AG10803 (cell line): ENCODE measurements around the gene EXOC3L1.

ENCODE experiments used
- DNase-seq: peaks from one replicate; pipeline ENCODE4 v3.0.0; 2010; ENCODE audit warnings: low read depth
- H3K4me3 ChIP-seq: 2 replicates; pipeline ENCODE4 v1.5.1; 2011; ENCODE audit warnings: mild to moderate bottlenecking, low read length, control low read depth
- TF ChIP-seq, protein P1 (sequence below): conservative IDR thresholded peaks from 2 replicates; pipeline ENCODE4 v1.5.1; 2011; ENCODE audit warnings: mild to moderate bottlenecking, low read length, control low read depth, inconsistent platforms

Gene EXOC3L1

DNA sequence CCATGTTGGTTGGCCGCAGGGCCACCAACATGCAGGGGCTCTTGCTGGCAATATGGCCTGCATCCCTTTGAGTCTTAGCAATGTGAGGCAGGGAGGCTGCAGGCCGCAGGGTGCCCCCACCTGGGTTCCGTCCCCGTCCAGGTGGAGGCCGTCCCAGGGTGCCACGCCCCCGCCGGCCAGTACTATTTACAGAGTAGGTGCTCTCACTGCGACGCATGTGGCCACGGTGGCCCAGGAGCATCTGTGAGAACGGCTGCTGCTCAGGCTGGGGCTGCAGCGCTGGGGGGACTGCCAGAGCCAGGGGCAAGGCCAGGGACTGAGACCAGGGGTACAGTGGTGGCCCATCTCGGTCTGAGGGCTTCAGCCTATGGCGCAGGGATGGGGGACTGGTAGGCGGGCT lies 9.8 kb downstream of the EXOC3L1 start:
- TF ChIP-seq, protein P1, sequence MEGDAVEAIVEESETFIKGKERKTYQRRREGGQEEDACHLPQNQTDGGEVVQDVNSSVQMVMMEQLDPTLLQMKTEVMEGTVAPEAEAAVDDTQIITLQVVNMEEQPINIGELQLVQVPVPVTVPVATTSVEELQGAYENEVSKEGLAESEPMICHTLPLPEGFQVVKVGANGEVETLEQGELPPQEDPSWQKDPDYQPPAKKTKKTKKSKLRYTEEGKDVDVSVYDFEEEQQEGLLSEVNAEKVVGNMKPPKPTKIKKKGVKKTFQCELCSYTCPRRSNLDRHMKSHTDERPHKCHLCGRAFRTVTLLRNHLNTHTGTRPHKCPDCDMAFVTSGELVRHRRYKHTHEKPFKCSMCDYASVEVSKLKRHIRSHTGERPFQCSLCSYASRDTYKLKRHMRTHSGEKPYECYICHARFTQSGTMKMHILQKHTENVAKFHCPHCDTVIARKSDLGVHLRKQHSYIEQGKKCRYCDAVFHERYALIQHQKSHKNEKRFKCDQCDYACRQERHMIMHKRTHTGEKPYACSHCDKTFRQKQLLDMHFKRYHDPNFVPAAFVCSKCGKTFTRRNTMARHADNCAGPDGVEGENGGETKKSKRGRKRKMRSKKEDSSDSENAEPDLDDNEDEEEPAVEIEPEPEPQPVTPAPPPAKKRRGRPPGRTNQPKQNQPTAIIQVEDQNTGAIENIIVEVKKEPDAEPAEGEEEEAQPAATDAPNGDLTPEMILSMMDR, result no peak
- DNase-seq, result no peak
- no peak overlapping the region for H3K4me3 ChIP-seq

DNA sequence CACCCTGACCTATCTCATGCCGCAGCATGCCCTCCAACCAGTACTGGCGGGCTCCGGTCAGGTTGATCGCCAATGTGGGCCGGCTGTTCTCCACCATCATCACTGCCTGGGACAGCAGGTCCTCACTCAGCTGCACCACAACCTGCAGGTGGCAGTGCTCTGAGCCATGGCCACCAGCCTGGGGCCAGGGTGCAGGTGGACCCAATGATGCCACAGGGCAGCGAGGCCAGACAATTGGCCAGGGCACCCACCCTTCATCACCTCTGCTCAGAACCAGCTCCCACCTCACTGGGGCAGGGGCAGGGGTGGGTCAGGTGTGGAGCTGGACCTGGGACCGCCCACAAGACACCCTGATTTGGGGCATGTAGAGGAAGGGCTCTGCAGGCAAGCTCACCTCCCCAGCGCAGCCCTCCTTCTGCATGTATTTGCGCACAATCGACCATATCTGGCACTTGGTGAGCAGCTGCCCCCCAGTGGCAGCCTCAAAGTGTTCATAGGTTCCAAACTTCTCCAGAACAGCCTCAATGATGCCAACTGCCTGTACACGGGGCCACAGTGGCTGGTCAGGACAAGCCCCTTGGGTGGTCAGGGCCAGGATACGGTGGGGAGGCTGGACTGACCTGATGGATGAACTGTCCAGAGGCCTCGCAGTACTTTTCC lies 10.4 kb downstream of the EXOC3L1 start:
- no peak for DNase-seq
- no peak overlapping the region for H3K4me3 ChIP-seq
- TF ChIP-seq, protein P1, result peak; percentile 9; the same call in 1 of the 2 replicates

GRCh38 chr16:67177743-67178699 lies 11.9 kb downstream of the EXOC3L1 start:
- DNase-seq, result peak; percentile 51
- TF ChIP-seq, protein P1, result no peak; the same call in 1 of the 2 replicates
- peak overlapping the region; percentile 52 for H3K4me3 ChIP-seq

DNA sequence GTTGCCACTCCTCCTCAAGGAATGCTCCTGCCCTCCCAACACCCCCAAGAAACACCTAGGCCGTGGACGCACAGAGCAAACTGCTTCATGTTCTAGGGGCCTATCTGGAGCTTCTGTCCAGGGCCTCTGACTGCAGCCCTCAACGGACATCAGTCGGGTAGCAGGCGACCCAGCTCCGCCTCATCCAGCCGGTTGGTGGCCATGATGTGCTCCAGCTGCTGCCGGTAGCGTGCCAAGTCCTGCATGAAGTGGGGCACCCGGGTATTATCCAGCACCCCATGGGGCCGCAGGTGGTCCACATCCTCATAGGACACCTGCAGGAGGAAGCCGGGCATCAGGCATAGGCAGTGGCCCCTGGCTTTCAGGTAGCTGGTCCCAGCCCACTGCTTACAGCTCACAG lies 13.3 kb downstream of the EXOC3L1 start:
- TF ChIP-seq, protein P1, result no peak
- no peak overlapping the region for H3K4me3 ChIP-seq
- no peak for DNase-seq

- no peak for DNase-seq
- TF ChIP-seq, protein P1, result no peak
- H3K4me3 ChIP-seq, result peak overlapping the region; percentile 59; the same call in 1 of the 2 replicates
Observed at GRCh38 chr16:67174706-67175231, 15.2 kb downstream of the EXOC3L1 start.

GRCh38 chr16:67173808-67174705 lies 15.9 kb downstream of the EXOC3L1 start:
- DNase-seq, result peak; percentile 81
- peak overlapping the region; percentile 59 for H3K4me3 ChIP-seq
- TF ChIP-seq, protein P1, result peak; percentile 26; the same call in 1 of the 2 replicates
